GM23338 (cell line): ENCODE data around the gene LYRM7. TPM values are rescaled to one million over a fixed set of nuclear protein-coding genes. Genes with fewer than 3 reads are reported as not detected.

Experiments used
- ATAC-seq: fragments of 200-7000 bp; cut with Tn5 transposase; 3 replicates; pipeline ENCODE4 v1.9.1; 2020
- DNase-seq: peaks from one replicate; pipeline ENCODE4 v3.0.0-alpha.2; 2015; ENCODE audit warnings: low spot score
- H2AFZ ChIP-seq: fragments of 200-600 bp; sonication (generic); 2 replicates; pipeline ENCODE4 v1.8.0; 2016; ENCODE audit warnings: antibody characterized with exemption, mild to moderate bottlenecking, moderate library complexity
- H3F3A ChIP-seq: fragments of 200-600 bp; sonication (generic); replicated peaks from 2 replicates; pipeline ENCODE4 v1.8.0; 2017; ENCODE audit warnings: antibody characterized with exemption, mixed run types, low read depth
- H3K27ac ChIP-seq: fragments of 200-600 bp; sonication (generic); 2 replicates; pipeline ENCODE4 v1.6.1; 2016; ENCODE audit warnings: low read depth
- H3K27me3 ChIP-seq: fragments of 200-600 bp; sonication (generic); 2 replicates; pipeline ENCODE4 v1.8.0; 2016; ENCODE audit warnings: mild to moderate bottlenecking, mixed run types, moderate library complexity; ENCODE audit not compliant: insufficient read depth
- H3K36me3 ChIP-seq: fragments of 200-600 bp; sonication (generic); 2 replicates; pipeline ENCODE4 v1.8.0; 2016; ENCODE audit warnings: mild to moderate bottlenecking; ENCODE audit not compliant: insufficient read depth
- H3K4me1 ChIP-seq: fragments of 200-600 bp; sonication (generic); 2 replicates; pipeline ENCODE4 v1.8.0; 2016; ENCODE audit warnings: mild to moderate bottlenecking, moderate library complexity; ENCODE audit not compliant: insufficient read depth
- H3K4me2 ChIP-seq: fragments of 200-600 bp; sonication (generic); 2 replicates; pipeline ENCODE4 v1.7.1; 2017; ENCODE audit warnings: mixed run types
- H3K4me3 ChIP-seq: fragments of 200-600 bp; sonication (generic); 2 replicates; pipeline ENCODE4 v1.6.1; 2016; ENCODE audit warnings: mixed run types
- H3K79me2 ChIP-seq: fragments of 200-600 bp; sonication (generic); replicated peaks from 2 replicates; pipeline ENCODE4 v1.8.0; 2017; ENCODE audit warnings: mild to moderate bottlenecking; ENCODE audit not compliant: insufficient read depth
- H3K9me2 ChIP-seq: fragments of 200-600 bp; sonication (generic); 2 replicates; pipeline ENCODE4 v1.8.0; 2017; ENCODE audit not compliant: insufficient read depth
- H4K20me1 ChIP-seq: fragments of 200-600 bp; sonication (generic); replicated peaks from 2 replicates; pipeline ENCODE4 v1.8.0; 2017; ENCODE audit warnings: mild to moderate bottlenecking; ENCODE audit not compliant: insufficient read depth
- H3K27ac Mint-ChIP-seq: 2 replicates; pipeline ENCODE4 v1.8.0; 2020; ENCODE audit warnings: inconsistent platforms, mild to moderate bottlenecking, moderate library complexity, mixed read lengths
- H3K27me3 Mint-ChIP-seq: 3 replicates; pipeline ENCODE4 v1.8.0; 2022; ENCODE audit warnings: low read depth, mild to moderate bottlenecking, moderate library complexity, mixed read lengths, inconsistent platforms; ENCODE audit not compliant: insufficient read depth, poor library complexity
- H3K36me3 Mint-ChIP-seq: 3 replicates; pipeline ENCODE4 v1.8.0; 2021; ENCODE audit warnings: low read depth, mild to moderate bottlenecking, inconsistent platforms, moderate library complexity, mixed read lengths
- H3K4me1 Mint-ChIP-seq: 3 replicates; pipeline ENCODE4 v1.8.0; 2020; ENCODE audit warnings: mild to moderate bottlenecking, inconsistent platforms, mixed read lengths
- H3K4me3 Mint-ChIP-seq: 3 replicates; pipeline ENCODE4 v1.8.0; 2021; ENCODE audit warnings: moderate library complexity, mild to moderate bottlenecking, inconsistent platforms, mixed read lengths
- H3K9me3 Mint-ChIP-seq: 3 replicates; pipeline ENCODE4 v1.8.0; 2020; ENCODE audit warnings: moderate library complexity, mild to moderate bottlenecking, inconsistent platforms, mixed read lengths
- JUNB ChIP-seq: IDR thresholded peaks from one replicate; pipeline ENCODE4 v1.6.1; 2016; ENCODE audit warnings: antibody characterized with exemption; ENCODE audit not compliant: unreplicated experiment
- NANOG ChIP-seq: IDR thresholded peaks from 2 replicates; pipeline ENCODE4 v1.6.1; 2016; ENCODE audit warnings: antibody characterized with exemption, borderline replicate concordance
- ZNF114 ChIP-seq: fragments of 250-450 bp; sonication (Bioruptor Pico); IDR thresholded peaks from 2 replicates; pipeline ENCODE4 v1.5.0; 2020; ENCODE audit warnings: mild to moderate bottlenecking, moderate library complexity
- ZNF331 ChIP-seq: fragments of 250-450 bp; sonication (Bioruptor Pico); IDR thresholded peaks from 2 replicates; pipeline ENCODE4 v1.5.0; 2020; ENCODE audit warnings: low read depth, mild to moderate bottlenecking, moderate library complexity
- polyA plus RNA-seq: library from polyadenylated mRNA; unstranded; fragments of >200 nt; fragmentation: Nextera tagmentation; extraction: Ambion mirVana; gene quantifications from 2 replicates; pipeline ENCODE4 v1.2.1, GENCODE V29; 2016
- total RNA-seq: library from RNA; depleted of rRNA; stranded (reverse); fragments of >200 nt; shearing (Covaris generic); gene quantifications from 2 replicates; pipeline ENCODE4 v1.2.3, GENCODE V29; 2014
- TF ChIP-seq, protein P1 (sequence below): IDR thresholded peaks from 2 replicates; pipeline ENCODE4 v1.6.1; 2016; ENCODE audit warnings: antibody characterized with exemption
- TF ChIP-seq, protein P2 (sequence below): IDR thresholded peaks from one replicate; pipeline ENCODE4 v1.6.1; 2018; ENCODE audit warnings: antibody characterized with exemption; ENCODE audit not compliant: unreplicated experiment
- TF ChIP-seq, protein P3 (sequence below): fragments of 250-450 bp; sonication (Bioruptor Pico); IDR thresholded peaks from 2 replicates; pipeline ENCODE4 v1.5.0; 2020; ENCODE audit warnings: mild to moderate bottlenecking, moderate library complexity

Gene LYRM7
- total and polyA plus RNA-seq, 2 experiments from 2014 or later, result 11.3 to 34.8 TPM

DNA sequence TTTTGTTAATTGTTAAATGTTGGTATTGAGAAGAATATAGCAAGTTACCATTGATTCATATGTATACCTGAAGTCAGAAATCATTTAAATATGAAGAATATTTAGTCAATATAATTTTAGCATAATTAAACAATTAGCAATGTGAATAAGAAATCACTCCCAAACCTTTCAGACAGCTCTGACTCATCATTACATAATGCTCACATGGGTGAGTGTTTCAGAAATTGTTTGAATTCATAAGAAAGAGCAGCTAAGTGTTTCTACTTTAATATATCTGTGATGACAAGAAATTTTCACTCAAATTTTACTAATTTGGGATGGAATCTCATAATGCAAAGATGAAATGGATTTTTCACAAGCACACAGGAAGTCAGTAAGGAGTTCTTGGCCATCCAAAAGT, 51.1 kb downstream of the LYRM7 start:
- no peak overlapping the region for H3K4me3 ChIP-seq
- no peak for TF ChIP-seq NANOG
- TF ChIP-seq, protein P1, sequence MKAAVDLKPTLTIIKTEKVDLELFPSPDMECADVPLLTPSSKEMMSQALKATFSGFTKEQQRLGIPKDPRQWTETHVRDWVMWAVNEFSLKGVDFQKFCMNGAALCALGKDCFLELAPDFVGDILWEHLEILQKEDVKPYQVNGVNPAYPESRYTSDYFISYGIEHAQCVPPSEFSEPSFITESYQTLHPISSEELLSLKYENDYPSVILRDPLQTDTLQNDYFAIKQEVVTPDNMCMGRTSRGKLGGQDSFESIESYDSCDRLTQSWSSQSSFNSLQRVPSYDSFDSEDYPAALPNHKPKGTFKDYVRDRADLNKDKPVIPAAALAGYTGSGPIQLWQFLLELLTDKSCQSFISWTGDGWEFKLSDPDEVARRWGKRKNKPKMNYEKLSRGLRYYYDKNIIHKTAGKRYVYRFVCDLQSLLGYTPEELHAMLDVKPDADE, result no peak
- no peaks in the 10 kb centered on the region for H3K79me2 ChIP-seq
- DNase-seq (no peak), ATAC-seq (no peak)
- H3K4me2 ChIP-seq, result no peak overlapping the region
- no peak overlapping the region for H2AFZ ChIP-seq
- Mint-ChIP-seq H3K4me3 (no peak overlapping the region), H3K9me3 (no peaks in the 10 kb centered on the region), H3K27me3 (peaks cover 2% of the 10 kb centered on the region), H3K36me3 (no peaks in the 10 kb centered on the region), H3K27ac (no peak overlapping the region), H3K4me1 (no peaks in the 10 kb centered on the region)
- H3K4me1 ChIP-seq, result no peaks in the 10 kb centered on the region
- no peaks in the 10 kb centered on the region for H3K9me2 ChIP-seq
- H4K20me1 ChIP-seq, result no peaks in the 10 kb centered on the region
- no peaks in the 10 kb centered on the region for H3K27me3 ChIP-seq
- H3K27ac ChIP-seq, result no peak overlapping the region
- no peaks in the 10 kb centered on the region for H3K36me3 ChIP-seq
- no peaks in the 10 kb centered on the region for H3F3A ChIP-seq

DNA sequence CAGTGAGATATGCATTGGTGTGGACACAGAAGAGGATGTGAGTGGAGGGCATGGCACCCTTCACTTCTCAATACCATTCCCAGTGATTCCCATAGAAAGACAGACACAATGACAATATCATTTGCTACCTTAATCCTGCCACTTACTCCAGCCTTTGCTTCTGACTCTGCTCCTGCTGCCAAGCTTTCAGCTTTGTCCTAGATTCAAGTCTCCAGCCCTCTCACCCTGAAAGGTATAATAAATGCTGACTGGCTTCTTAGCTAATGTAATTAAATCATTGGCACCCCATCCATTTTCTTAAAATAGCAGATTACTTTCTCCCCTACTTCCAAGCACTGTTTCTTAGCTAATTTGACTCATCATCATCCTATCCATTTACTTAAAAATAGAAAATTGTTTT, 52.0 kb downstream of the LYRM7 start:
- no peaks in the 10 kb centered on the region for H3K4me1 ChIP-seq
- no peak overlapping the region for H3K4me2 ChIP-seq
- H3K9me2 ChIP-seq, result no peaks in the 10 kb centered on the region
- DNase-seq, result no peak
- no peaks in the 10 kb centered on the region for H3K27me3 ChIP-seq
- H3F3A ChIP-seq, result no peaks in the 10 kb centered on the region
- no peak overlapping the region for H2AFZ ChIP-seq
- no peaks in the 10 kb centered on the region for H3K36me3 Mint-ChIP-seq
- H3K36me3 ChIP-seq, result no peaks in the 10 kb centered on the region
- H3K27ac Mint-ChIP-seq, result no peak overlapping the region
- no peaks in the 10 kb centered on the region for H4K20me1 ChIP-seq
- H3K9me3 Mint-ChIP-seq, result no peaks in the 10 kb centered on the region
- TF ChIP-seq ZNF114, result no peak
- TF ChIP-seq, protein P2, sequence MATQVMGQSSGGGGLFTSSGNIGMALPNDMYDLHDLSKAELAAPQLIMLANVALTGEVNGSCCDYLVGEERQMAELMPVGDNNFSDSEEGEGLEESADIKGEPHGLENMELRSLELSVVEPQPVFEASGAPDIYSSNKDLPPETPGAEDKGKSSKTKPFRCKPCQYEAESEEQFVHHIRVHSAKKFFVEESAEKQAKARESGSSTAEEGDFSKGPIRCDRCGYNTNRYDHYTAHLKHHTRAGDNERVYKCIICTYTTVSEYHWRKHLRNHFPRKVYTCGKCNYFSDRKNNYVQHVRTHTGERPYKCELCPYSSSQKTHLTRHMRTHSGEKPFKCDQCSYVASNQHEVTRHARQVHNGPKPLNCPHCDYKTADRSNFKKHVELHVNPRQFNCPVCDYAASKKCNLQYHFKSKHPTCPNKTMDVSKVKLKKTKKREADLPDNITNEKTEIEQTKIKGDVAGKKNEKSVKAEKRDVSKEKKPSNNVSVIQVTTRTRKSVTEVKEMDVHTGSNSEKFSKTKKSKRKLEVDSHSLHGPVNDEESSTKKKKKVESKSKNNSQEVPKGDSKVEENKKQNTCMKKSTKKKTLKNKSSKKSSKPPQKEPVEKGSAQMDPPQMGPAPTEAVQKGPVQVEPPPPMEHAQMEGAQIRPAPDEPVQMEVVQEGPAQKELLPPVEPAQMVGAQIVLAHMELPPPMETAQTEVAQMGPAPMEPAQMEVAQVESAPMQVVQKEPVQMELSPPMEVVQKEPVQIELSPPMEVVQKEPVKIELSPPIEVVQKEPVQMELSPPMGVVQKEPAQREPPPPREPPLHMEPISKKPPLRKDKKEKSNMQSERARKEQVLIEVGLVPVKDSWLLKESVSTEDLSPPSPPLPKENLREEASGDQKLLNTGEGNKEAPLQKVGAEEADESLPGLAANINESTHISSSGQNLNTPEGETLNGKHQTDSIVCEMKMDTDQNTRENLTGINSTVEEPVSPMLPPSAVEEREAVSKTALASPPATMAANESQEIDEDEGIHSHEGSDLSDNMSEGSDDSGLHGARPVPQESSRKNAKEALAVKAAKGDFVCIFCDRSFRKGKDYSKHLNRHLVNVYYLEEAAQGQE, result no peak
- TF ChIP-seq ZNF331, result no peak
- TF ChIP-seq JUNB, result no peak
- TF ChIP-seq, protein P3, sequence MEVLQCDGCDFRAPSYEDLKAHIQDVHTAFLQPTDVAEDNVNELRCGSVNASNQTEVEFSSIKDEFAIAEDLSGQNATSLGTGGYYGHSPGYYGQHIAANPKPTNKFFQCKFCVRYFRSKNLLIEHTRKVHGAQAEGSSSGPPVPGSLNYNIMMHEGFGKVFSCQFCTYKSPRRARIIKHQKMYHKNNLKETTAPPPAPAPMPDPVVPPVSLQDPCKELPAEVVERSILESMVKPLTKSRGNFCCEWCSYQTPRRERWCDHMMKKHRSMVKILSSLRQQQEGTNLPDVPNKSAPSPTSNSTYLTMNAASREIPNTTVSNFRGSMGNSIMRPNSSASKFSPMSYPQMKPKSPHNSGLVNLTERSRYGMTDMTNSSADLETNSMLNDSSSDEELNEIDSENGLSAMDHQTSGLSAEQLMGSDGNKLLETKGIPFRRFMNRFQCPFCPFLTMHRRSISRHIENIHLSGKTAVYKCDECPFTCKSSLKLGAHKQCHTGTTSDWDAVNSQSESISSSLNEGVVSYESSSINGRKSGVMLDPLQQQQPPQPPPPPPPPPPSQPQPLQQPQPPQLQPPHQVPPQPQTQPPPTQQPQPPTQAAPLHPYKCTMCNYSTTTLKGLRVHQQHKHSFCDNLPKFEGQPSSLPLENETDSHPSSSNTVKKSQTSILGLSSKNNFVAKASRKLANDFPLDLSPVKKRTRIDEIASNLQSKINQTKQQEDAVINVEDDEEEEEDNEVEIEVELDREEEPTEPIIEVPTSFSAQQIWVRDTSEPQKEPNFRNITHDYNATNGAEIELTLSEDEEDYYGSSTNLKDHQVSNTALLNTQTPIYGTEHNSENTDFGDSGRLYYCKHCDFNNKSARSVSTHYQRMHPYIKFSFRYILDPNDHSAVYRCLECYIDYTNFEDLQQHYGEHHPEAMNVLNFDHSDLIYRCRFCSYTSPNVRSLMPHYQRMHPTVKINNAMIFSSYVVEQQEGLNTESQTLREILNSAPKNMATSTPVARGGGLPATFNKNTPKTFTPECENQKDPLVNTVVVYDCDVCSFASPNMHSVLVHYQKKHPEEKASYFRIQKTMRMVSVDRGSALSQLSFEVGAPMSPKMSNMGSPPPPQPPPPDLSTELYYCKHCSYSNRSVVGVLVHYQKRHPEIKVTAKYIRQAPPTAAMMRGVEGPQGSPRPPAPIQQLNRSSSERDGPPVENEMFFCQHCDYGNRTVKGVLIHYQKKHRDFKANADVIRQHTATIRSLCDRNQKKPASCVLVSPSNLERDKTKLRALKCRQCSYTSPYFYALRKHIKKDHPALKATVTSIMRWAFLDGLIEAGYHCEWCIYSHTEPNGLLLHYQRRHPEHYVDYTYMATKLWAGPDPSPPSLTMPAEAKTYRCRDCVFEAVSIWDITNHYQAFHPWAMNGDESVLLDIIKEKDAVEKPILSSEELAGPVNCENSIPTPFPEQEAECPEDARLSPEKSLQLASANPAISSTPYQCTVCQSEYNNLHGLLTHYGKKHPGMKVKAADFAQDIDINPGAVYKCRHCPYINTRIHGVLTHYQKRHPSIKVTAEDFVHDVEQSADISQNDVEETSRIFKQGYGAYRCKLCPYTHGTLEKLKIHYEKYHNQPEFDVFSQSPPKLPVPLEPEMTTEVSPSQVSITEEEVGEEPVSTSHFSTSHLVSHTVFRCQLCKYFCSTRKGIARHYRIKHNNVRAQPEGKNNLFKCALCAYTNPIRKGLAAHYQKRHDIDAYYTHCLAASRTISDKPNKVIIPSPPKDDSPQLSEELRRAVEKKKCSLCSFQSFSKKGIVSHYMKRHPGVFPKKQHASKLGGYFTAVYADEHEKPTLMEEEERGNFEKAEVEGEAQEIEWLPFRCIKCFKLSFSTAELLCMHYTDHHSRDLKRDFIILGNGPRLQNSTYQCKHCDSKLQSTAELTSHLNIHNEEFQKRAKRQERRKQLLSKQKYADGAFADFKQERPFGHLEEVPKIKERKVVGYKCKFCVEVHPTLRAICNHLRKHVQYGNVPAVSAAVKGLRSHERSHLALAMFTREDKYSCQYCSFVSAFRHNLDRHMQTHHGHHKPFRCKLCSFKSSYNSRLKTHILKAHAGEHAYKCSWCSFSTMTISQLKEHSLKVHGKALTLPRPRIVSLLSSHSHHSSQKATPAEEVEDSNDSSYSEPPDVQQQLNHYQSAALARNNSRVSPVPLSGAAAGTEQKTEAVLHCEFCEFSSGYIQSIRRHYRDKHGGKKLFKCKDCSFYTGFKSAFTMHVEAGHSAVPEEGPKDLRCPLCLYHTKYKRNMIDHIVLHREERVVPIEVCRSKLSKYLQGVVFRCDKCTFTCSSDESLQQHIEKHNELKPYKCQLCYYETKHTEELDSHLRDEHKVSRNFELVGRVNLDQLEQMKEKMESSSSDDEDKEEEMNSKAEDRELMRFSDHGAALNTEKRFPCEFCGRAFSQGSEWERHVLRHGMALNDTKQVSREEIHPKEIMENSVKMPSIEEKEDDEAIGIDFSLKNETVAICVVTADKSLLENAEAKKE, result no peak
- TF ChIP-seq NANOG, result no peak
- no peaks in the 10 kb centered on the region for H3K79me2 ChIP-seq
- H3K4me3 ChIP-seq, result no peak overlapping the region
- no peak overlapping the region for H3K27ac ChIP-seq
- H3K27me3 Mint-ChIP-seq, result peaks cover 2% of the 10 kb centered on the region
- H3K4me1 Mint-ChIP-seq, result no peaks in the 10 kb centered on the region
- no peak for ATAC-seq
- no peak overlapping the region for H3K4me3 Mint-ChIP-seq
